Measurements from ENCODE around the gene GNS.

The GNS gene

DNA sequence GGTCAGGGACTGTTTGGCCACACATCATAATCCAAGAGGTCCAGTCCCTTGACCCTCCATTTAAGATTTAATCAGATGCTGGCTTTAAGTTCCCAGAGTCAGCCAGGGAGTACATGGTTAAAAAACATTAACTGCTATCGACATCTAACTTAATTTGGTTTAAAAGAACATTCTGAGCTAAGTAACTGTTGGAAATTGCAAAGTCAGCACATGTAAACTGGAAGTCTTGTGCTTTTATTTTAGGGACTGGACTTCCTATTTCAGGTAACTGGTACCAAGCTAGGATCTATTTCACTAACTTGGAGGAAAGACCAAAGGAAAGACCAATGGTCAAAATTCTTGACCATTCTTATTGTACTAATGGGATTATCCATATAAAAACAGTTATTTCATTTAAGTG is 40.6 kb downstream of the GNS start:
- ChIA-PET CTCF (no interaction called here), POLR2A (no interaction called here)
- DNase-seq (ENCODE audit: extremely low spot score): no peak
- TF ChIP-seq FOXM1 (IDR thresholded peaks at IDR 0.05; ENCODE audit: borderline replicate concordance) (no peak), LEF1 (IDR thresholded peaks at IDR 0.05; ENCODE audit: borderline replicate concordance) (no peak)

DNA sequence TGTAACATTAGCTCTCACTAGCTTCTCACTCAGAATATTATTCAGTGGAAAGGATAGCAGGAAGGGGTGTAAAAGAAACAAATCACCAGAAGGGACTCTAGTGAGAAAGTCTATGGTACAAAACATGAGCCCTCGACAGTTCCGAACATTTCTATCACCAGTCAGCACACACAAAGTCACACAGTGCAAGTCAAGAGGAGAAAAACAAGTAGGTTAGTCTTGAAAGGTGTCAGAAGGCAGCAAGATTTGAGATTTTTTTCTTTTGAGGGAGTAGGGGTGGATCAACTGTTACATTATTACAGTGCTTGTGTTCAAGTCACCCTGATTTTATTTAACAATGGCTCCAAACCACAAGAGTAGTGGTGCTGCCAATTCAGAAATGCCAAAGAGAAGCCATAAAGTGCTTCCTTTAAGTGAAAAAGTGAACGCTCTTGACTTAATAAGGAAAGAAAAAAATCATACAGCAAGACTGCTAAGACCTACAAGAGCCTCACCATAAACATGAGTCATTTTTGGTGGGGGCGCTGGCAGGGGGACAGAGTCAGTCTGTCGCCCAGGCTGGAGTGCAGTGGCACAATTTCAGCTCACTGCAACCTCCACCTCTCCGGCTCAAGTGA is 42.3 kb downstream of the GNS start:
- TF ChIP-seq L3MBTL2 (conservative IDR thresholded peaks at IDR 0.05) (no peak), HDGF (IDR thresholded peaks at IDR 0.05; ENCODE audit: borderline replicate concordance) (no peak), TARDBP (IDR thresholded peaks at IDR 0.05) (no peak), SUZ12 (IDR thresholded peaks at IDR 0.05) (no peak), FOXK2 (IDR thresholded peaks at IDR 0.05) (no peak), NFRKB (IDR thresholded peaks at IDR 0.05) (no peak), BHLHE40 (IDR thresholded peaks at IDR 0.05; ENCODE audit: borderline replicate concordance) (no peak), ZNF384 (IDR thresholded peaks at IDR 0.05) (no peak), CTBP1 (IDR thresholded peaks at IDR 0.05; ENCODE audit: borderline replicate concordance) (no peak), SP1 (IDR thresholded peaks at IDR 0.05) (no peak)
- TF ChIP-seq, protein P1, sequence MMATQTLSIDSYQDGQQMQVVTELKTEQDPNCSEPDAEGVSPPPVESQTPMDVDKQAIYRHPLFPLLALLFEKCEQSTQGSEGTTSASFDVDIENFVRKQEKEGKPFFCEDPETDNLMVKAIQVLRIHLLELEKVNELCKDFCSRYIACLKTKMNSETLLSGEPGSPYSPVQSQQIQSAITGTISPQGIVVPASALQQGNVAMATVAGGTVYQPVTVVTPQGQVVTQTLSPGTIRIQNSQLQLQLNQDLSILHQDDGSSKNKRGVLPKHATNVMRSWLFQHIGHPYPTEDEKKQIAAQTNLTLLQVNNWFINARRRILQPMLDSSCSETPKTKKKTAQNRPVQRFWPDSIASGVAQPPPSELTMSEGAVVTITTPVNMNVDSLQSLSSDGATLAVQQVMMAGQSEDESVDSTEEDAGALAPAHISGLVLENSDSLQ (IDR thresholded peaks at IDR 0.05): no peak
- ChIA-PET POLR2A (no interaction called here), CTCF (no interaction called here)
- no peak for DNase-seq (ENCODE audit: extremely low spot score)

DNA sequence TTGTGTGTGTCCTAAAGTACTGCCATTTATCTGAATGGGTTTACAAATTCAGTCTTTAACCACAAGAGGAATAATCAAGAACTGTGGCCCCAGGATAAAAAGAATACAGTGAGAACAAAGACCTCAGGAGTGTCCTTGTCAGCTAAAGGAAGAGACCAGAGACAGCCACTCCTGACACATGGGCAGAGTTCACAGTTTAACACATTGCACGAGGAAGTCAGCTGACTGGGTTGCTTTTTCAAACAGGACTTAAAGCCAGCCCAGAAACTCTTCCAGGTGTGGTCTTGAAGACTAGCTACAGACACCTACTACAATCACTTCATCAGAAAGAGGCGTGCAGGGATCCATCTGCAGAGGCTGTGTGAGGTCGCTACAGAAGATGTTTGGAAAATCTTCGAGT is 42.8 kb downstream of the GNS start:
- DNase-seq (ENCODE audit: extremely low spot score): no peak
- TF ChIP-seq BHLHE40 (IDR thresholded peaks at IDR 0.05; ENCODE audit: borderline replicate concordance): no peak
- no peak for TF ChIP-seq FOXK2 (IDR thresholded peaks at IDR 0.05)
- CTCF ChIA-PET: no interaction called here
- POLR2A ChIA-PET: no interaction called here

DNA sequence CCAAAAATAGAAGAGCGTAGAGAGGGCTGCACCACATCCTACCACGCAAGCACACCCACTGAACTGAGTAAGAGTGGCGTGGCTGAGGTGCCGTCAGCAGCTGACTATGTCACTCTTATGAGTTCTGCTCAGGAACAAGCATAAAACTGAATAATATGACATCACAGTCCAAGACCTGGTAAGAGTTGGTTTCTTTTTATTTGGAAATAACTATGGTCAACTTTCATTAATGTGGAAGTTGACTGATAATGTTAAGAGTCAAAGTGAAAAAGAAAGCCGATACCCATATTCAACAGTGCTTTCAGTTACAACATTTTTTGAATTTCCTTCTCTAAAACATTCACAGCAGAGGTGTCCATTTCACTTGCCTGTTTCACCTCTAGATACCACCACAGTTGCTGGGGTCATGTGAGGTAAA is 44.6 kb downstream of the GNS start:
- DNase-seq (ENCODE audit: extremely low spot score): no peak
- ChIA-PET CTCF (no interaction called here), POLR2A (no interaction called here)
- TF ChIP-seq ELF4 (IDR thresholded peaks at IDR 0.05): no peak
- TF ChIP-seq CTBP1 (IDR thresholded peaks at IDR 0.05; ENCODE audit: borderline replicate concordance): no peak
- no peak for TF ChIP-seq HDGF (IDR thresholded peaks at IDR 0.05; ENCODE audit: borderline replicate concordance)
- no peak for TF ChIP-seq FOXK2 (IDR thresholded peaks at IDR 0.05)
- no peak for TF ChIP-seq NFRKB (IDR thresholded peaks at IDR 0.05)
- TF ChIP-seq L3MBTL2 (conservative IDR thresholded peaks at IDR 0.05): no peak
- TF ChIP-seq, protein P1 (IDR thresholded peaks at IDR 0.05): no peak
- TF ChIP-seq SP1 (IDR thresholded peaks at IDR 0.05): no peak
- no peak for TF ChIP-seq TARDBP (IDR thresholded peaks at IDR 0.05)

DNA sequence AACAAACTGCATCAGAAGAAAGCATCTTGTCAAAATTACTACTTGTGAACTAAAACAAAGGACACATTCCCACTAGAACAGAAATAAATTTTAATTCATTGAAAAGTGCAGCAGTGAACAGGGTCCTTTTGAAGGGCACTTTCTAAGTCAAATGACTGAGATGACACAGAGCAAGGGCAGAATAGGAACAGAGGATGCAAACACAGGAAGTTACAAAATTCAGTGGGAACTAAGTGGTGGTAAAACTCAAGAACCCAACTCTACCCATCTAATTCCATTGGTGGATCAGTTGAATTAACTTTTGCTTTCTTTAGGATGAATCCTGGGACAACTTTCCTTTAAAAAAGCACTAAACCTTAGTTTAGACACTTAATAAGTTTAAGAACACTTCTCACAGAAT is 45.8 kb downstream of the GNS start:
- ChIA-PET CTCF (no interaction called here), POLR2A (no interaction called here)

DNA sequence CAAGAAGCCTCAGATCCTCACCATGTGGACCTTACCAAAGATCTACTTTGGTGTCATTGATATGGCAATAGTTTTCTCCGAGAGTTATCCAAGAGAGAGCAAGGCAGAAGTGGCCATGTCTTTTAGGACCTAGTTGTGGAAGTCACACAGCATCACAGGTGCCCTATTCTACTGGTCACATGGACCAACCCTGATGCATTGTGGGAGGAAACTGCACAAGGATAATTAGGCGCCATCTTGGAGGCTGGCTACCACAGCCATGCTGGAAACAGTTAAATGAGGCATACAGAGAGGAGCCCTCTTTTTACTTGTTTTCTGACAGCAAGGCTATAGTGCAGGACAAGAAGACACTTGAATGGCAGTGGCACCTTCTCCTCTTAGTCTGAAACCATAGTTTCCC is 49.8 kb downstream of the GNS start:
- ChIA-PET CTCF (no interaction called here), POLR2A (no interaction called here)
- DNase-seq (ENCODE audit: extremely low spot score): no peak
- no peak for TF ChIP-seq BHLHE40 (IDR thresholded peaks at IDR 0.05; ENCODE audit: borderline replicate concordance)

More for the DNA sequence above, 45.8 kb downstream of the GNS start:
- TF ChIP-seq ZNF384 (IDR thresholded peaks at IDR 0.05) (no peak), FOXA1 (IDR thresholded peaks at IDR 0.05) (no peak), LEF1 (IDR thresholded peaks at IDR 0.05; ENCODE audit: borderline replicate concordance) (no peak), HDGF (IDR thresholded peaks at IDR 0.05; ENCODE audit: borderline replicate concordance) (no peak), ELF4 (IDR thresholded peaks at IDR 0.05) (no peak), BHLHE40 (IDR thresholded peaks at IDR 0.05; ENCODE audit: borderline replicate concordance) (no peak), TARDBP (IDR thresholded peaks at IDR 0.05) (no peak), L3MBTL2 (conservative IDR thresholded peaks at IDR 0.05) (no peak), SUZ12 (IDR thresholded peaks at IDR 0.05) (no peak)
- TF ChIP-seq, protein P1 (IDR thresholded peaks at IDR 0.05): no peak
- DNase-seq (ENCODE audit: extremely low spot score): no peak

DNA sequence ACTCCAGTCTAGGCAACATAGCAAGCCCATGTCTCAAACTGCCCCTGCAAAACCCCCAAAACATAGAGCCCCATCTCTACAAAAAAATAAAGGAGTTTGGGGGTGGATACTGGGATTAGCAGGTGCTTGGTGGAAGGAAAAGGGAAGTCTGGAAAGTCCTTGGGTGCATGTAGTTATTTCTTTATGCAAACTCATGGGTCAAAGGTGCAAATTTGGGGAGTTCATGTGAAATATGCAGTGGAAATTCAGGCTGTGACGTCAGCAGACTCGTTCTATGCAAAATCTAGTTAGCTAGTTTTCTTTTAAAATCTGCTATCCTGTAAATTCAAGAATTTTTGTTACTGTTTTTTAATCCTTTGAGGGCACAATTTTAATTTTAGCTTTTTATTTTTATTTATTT is 51.3 kb downstream of the GNS start:
- DNase-seq (ENCODE audit: extremely low spot score): no peak
- no peak for TF ChIP-seq LEF1 (IDR thresholded peaks at IDR 0.05; ENCODE audit: borderline replicate concordance)
- POLR2A ChIA-PET: no interaction called here
- CTCF ChIA-PET: interaction anchor here (1.9 kb wide), 1 partner anchor 10 kb away, joined by 13 read pairs; no protein-coding TSS in a partner anchor

DNA sequence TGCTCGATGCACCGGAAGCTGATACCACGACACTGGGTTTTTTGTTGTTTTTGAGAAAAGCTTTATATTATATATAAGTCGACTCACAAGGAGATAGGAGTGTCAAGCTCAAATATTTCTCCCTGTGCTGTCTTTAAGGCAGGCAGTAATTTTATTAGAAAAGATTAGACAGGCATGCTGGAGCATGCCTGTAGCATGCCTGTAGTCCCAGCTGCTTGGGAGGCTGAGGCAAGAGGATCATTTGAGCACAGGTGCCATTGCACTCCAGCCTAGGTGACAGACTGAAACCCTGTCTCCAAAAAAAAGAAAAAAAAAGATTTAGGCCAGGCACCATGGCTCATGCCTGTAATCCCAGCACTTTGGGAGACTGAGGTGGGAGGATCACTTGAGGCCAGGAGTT is 51.8 kb downstream of the GNS start:
- TF ChIP-seq FOXA1 (IDR thresholded peaks at IDR 0.05): no peak
- no peak for TF ChIP-seq NFRKB (IDR thresholded peaks at IDR 0.05)
- no peak for DNase-seq (ENCODE audit: extremely low spot score)
- ChIA-PET CTCF (interaction anchor here (1.9 kb wide), 1 partner anchor 10 kb away, joined by 13 read pairs; no protein-coding TSS in a partner anchor), POLR2A (no interaction called here)

Data from HEK293T (cell line).